Vagina (tissue), 2 donors: ENCODE measurements around the gene FYB2.

ENCODE experiments used
- CTCF ChIP-seq, 3 experiments: fragments of 450-650 bp in 2 of 3; fragments of 200-600 bp in 1 of 3; sonication (generic) in 1 of 3; IDR thresholded peaks; one replicate each; pipeline ENCODE4 v1.5.1; 2017 to 2019; ENCODE audit warnings: antibody characterized with exemption in 3 of 3, mild to moderate bottlenecking in 2 of 3, moderate library complexity in 2 of 3
- POLR2A ChIP-seq, 2 donors: fragments of 450-650 bp; IDR thresholded peaks; one replicate each; pipeline ENCODE4 v1.6.1; 2017; ENCODE audit warnings: antibody characterized with exemption in 2 of 2, mild to moderate bottlenecking in 2 of 2, moderate library complexity in 2 of 2
- POLR2AphosphoS5 ChIP-seq, 2 donors: sonication (generic); formaldehyde crosslinking; IDR thresholded peaks; one replicate each; pipeline ENCODE4 v1.9.0; 2017; ENCODE audit warnings: antibody characterized with exemption in 2 of 2, mild to moderate bottlenecking in 2 of 2, low read depth in 1 of 2; ENCODE audit not compliant: insufficient read depth in 1 of 2

- TF ChIP-seq CTCF (IDR thresholded peaks at IDR 0.05) (no peak), POLR2A (IDR thresholded peaks at IDR 0.05) (no peak), POLR2AphosphoS5 (IDR thresholded peaks at IDR 0.05; ENCODE audit: insufficient read depth in 1 of 2, low read depth in 1 of 2) (no peak)
Measured at GRCh38 chr1:56745231-56745630, 74.0 kb downstream of the FYB2 start.
